H9 (cell line): ENCODE measurements around the gene ACBD7. TPM values are rescaled to one million over a fixed set of nuclear protein-coding genes. Genes with fewer than 3 reads are reported as not detected.

Experiments
- DNase-seq: peaks from one replicate; pipeline ENCODE4 v3.0.0-alpha.2; 2017
- H2AFZ ChIP-seq: one replicate; pipeline ENCODE4 v1.6.1; 2013; ENCODE audit warnings: mild to moderate bottlenecking, low read length, control low read depth, moderate library complexity
- H2AK5ac ChIP-seq: 2 replicates; pipeline ENCODE4 v1.6.1; 2013; ENCODE audit warnings: low read length, control low read depth, mixed read lengths; ENCODE audit not compliant: insufficient read length
- H2BK120ac ChIP-seq: one replicate; pipeline ENCODE4 v1.6.1; 2013; ENCODE audit warnings: low read depth, mild to moderate bottlenecking, low read length, control low read depth, inconsistent platforms; ENCODE audit not compliant: poor library complexity, severe bottlenecking
- H2BK12ac ChIP-seq: 2 replicates; pipeline ENCODE4 v1.6.1; 2013; ENCODE audit warnings: low read length, control low read depth, mixed read lengths, low read depth; ENCODE audit not compliant: insufficient read length
- H2BK15ac ChIP-seq: 2 replicates; pipeline ENCODE4 v1.6.1; 2013; ENCODE audit warnings: low read depth, low read length, control low read depth
- H2BK20ac ChIP-seq: one replicate; pipeline ENCODE4 v1.6.1; 2013; ENCODE audit warnings: low read depth, mild to moderate bottlenecking, low read length, control low read depth, inconsistent platforms; ENCODE audit not compliant: poor library complexity, severe bottlenecking
- H2BK5ac ChIP-seq: 2 replicates; pipeline ENCODE4 v1.6.1; 2013; ENCODE audit warnings: low read length, control low read depth, mixed read lengths; ENCODE audit not compliant: insufficient read length
- H3K14ac ChIP-seq: 2 replicates; pipeline ENCODE4 v1.6.1; 2013; ENCODE audit warnings: low read length, control low read depth; ENCODE audit not compliant: insufficient read depth
- H3K18ac ChIP-seq: 2 replicates; pipeline ENCODE4 v1.6.1; 2013; ENCODE audit warnings: low read depth, mild to moderate bottlenecking, mixed read lengths, low read length, control low read depth; ENCODE audit not compliant: insufficient read length
- H3K23ac ChIP-seq: 2 replicates; pipeline ENCODE4 v1.6.1; 2013; ENCODE audit warnings: low read length, control low read depth, mixed read lengths, low read depth; ENCODE audit not compliant: insufficient read length
- H3K23me2 ChIP-seq: 2 replicates; pipeline ENCODE4 v1.6.1; 2013; ENCODE audit warnings: low read depth, mild to moderate bottlenecking, mixed read lengths, low read length, control low read depth; ENCODE audit not compliant: insufficient read length, poor library complexity, severe bottlenecking
- H3K27ac ChIP-seq: 2 replicates; pipeline ENCODE4 v1.5.1; 2013; ENCODE audit warnings: low read length, control low read depth, mixed read lengths, low read depth; ENCODE audit not compliant: insufficient read length
- H3K27me3 ChIP-seq: 2 replicates; pipeline ENCODE4 v1.6.1; 2013; ENCODE audit warnings: low read length, control low read depth, inconsistent platforms; ENCODE audit not compliant: insufficient read depth
- H3K4ac ChIP-seq: 2 replicates; pipeline ENCODE4 v1.6.1; 2013; ENCODE audit warnings: low read depth, mild to moderate bottlenecking, control low read depth, inconsistent platforms, low read length, moderate library complexity
- H3K4me1 ChIP-seq: 2 replicates; pipeline ENCODE4 v1.6.1; 2013; ENCODE audit warnings: low read length, control low read depth, inconsistent platforms; ENCODE audit not compliant: insufficient read depth
- H3K4me2 ChIP-seq: 2 replicates; pipeline ENCODE4 v1.6.1; 2013; ENCODE audit warnings: low read length, control low read depth, mixed read lengths; ENCODE audit not compliant: insufficient read length, insufficient read depth
- H3K56ac ChIP-seq: 2 replicates; pipeline ENCODE4 v1.6.1; 2013; ENCODE audit warnings: low read depth, mild to moderate bottlenecking, mixed read lengths, low read length, control low read depth; ENCODE audit not compliant: insufficient read length
- H3K79me1 ChIP-seq: 2 replicates; pipeline ENCODE4 v1.6.1; 2013; ENCODE audit warnings: low read depth, mild to moderate bottlenecking, moderate library complexity, low read length, control low read depth, inconsistent platforms; ENCODE audit not compliant: insufficient read depth, poor library complexity, severe bottlenecking
- H3K79me2 ChIP-seq: 2 replicates; pipeline ENCODE4 v1.6.1; 2013; ENCODE audit warnings: low read length, control low read depth, inconsistent platforms; ENCODE audit not compliant: insufficient read depth
- H3K9ac ChIP-seq: 2 replicates; pipeline ENCODE4 v1.6.1; 2013; ENCODE audit warnings: low read length, control low read depth, mixed read lengths; ENCODE audit not compliant: insufficient read length; ENCODE audit errors: extremely low read depth
- H3K9me3 ChIP-seq: one replicate; pipeline ENCODE4 v1.6.1; 2013; ENCODE audit warnings: low read depth, low read length, inconsistent platforms; ENCODE audit not compliant: control insufficient read depth
- H3T11ph ChIP-seq: one replicate; pipeline ENCODE4 v1.6.1; 2013; ENCODE audit warnings: mild to moderate bottlenecking, low read length, control low read depth, inconsistent platforms
- H4K20me1 ChIP-seq: one replicate; pipeline ENCODE4 v1.6.1; 2013; ENCODE audit not compliant: control insufficient read depth, insufficient read length, insufficient read depth
- H4K5ac ChIP-seq: 2 replicates; pipeline ENCODE4 v1.6.1; 2013; ENCODE audit warnings: low read depth, mild to moderate bottlenecking, mixed read lengths, low read length, control low read depth; ENCODE audit not compliant: insufficient read length
- H4K8ac ChIP-seq: replicated peaks from 2 replicates; pipeline ENCODE4 v1.6.1; 2013; ENCODE audit warnings: low read length, control low read depth, mixed read lengths, low read depth; ENCODE audit not compliant: insufficient read length
- H4K91ac ChIP-seq: 2 replicates; pipeline ENCODE4 v1.6.1; 2013; ENCODE audit warnings: low read depth, mild to moderate bottlenecking, moderate library complexity, mixed read lengths, low read length, control low read depth; ENCODE audit not compliant: insufficient read length
- H3K27ac Mint-ChIP-seq, 3 experiments: 2 replicates in 2 of 3; 3 replicates in 1 of 3; pipeline ENCODE4 v1.8.0; 2020 to 2021; ENCODE audit warnings: mixed read lengths in 3 of 3, mild to moderate bottlenecking in 1 of 3, moderate library complexity in 1 of 3
- H3K27me3 Mint-ChIP-seq: 2 replicates; pipeline ENCODE4 v1.8.0; 2021; ENCODE audit warnings: low read depth, mild to moderate bottlenecking, moderate library complexity, mixed read lengths
- H3K36me3 Mint-ChIP-seq, 3 experiments: 2 replicates in 2 of 3; 3 replicates in 1 of 3; pipeline ENCODE4 v1.8.0; 2020 to 2021; ENCODE audit warnings: low read depth in 3 of 3, mixed read lengths in 3 of 3; ENCODE audit not compliant: insufficient read depth in 1 of 3
- H3K4me1 Mint-ChIP-seq, 2 experiments: 2 replicates each; pipeline ENCODE4 v1.8.0; 2020; ENCODE audit warnings: mixed read lengths in 2 of 2
- H3K4me3 Mint-ChIP-seq, 2 experiments: 2 replicates in 1 of 2; 3 replicates in 1 of 2; pipeline ENCODE4 v1.8.0; 2020 to 2021; ENCODE audit warnings: mild to moderate bottlenecking in 2 of 2, mixed read lengths in 2 of 2, moderate library complexity in 1 of 2
- H3K9me3 Mint-ChIP-seq, 2 experiments: 2 replicates in 1 of 2; 3 replicates in 1 of 2; pipeline ENCODE4 v1.8.0; 2020; ENCODE audit warnings: mild to moderate bottlenecking in 2 of 2, mixed read lengths in 2 of 2, moderate library complexity in 1 of 2
- CTCF ChIP-seq: fragments of 200-600 bp; sonication (generic); conservative IDR thresholded peaks from 3 replicates; pipeline ENCODE4 v1.8.0; 2021; ENCODE audit warnings: antibody characterized with exemption, mild to moderate bottlenecking
- WGBS: extraction: QIAGEN DNeasy Blood & Tissue Kit; methylation state at CpG from one replicate; pipeline ENCODE4 v1.1.7; 2013; ENCODE audit warnings: missing lambda C conversion rate, low lambda C conversion rate, mixed read lengths; ENCODE audit not compliant: insufficient read length; ENCODE audit errors: extremely low coverage; 5-methylcytosine and 5-hydroxymethylcytosine counted together
- total RNA-seq: library from RNA; stranded (reverse); gene quantifications from 2 replicates; pipeline ENCODE4 v1.2.1, GENCODE V29; 2021

ACBD7 gene
- total RNA-seq, 1 experiment from 2014 or later, result 25.0 TPM

GRCh38 chr10:15112657-15113056 lies 24.1 kb upstream of the ACBD7 start:
- no peak overlapping the region for H3K27ac ChIP-seq
- no peak overlapping the region for H3K56ac ChIP-seq
- no peaks in the 10 kb centered on the region for H3K79me1 ChIP-seq
- no peak overlapping the region for H3K4me3 Mint-ChIP-seq
- no peak overlapping the region for H3K18ac ChIP-seq
- no peak overlapping the region for H3K23ac ChIP-seq
- no peaks in the 10 kb centered on the region for H3K27me3 Mint-ChIP-seq
- H3K4me1 ChIP-seq, result no peaks in the 10 kb centered on the region
- H3K14ac ChIP-seq, result no peak overlapping the region
- no peak overlapping the region for H2AK5ac ChIP-seq
- H2AFZ ChIP-seq, result no peak overlapping the region
- no peaks in the 10 kb centered on the region for H3K9me3 ChIP-seq
- H3K27me3 ChIP-seq, result no peaks in the 10 kb centered on the region
- no peak overlapping the region for H2BK5ac ChIP-seq
- H2BK12ac ChIP-seq, result no peak overlapping the region
- peaks cover 0 to 22% (median 19%) of the 10 kb centered on the region in 3 experiments for H3K36me3 Mint-ChIP-seq
- H4K20me1 ChIP-seq, result no peaks in the 10 kb centered on the region
- no CpG with 5 or more reads among the region's 13 CpGs for WGBS
- no peak overlapping the region for H4K91ac ChIP-seq
- no peaks in the 10 kb centered on the region for H3K79me2 ChIP-seq
- DNase-seq, result peak; percentile 50
- H3K4me1 Mint-ChIP-seq, result no peaks in the 10 kb centered on the region
- H3K9me3 Mint-ChIP-seq, result peaks cover 0 to 3% of the 10 kb centered on the region in 2 experiments; a peak in 1 of 5 replicates
- H4K5ac ChIP-seq, result no peak overlapping the region
- H3K27ac Mint-ChIP-seq, result peak overlapping the region in 1 of 3 experiments; percentile 40; a peak in 2 of 7 replicates
- no peak overlapping the region for H3K4me2 ChIP-seq
- no peak overlapping the region for H3K4ac ChIP-seq
- no peak overlapping the region for H2BK20ac ChIP-seq
- H2BK15ac ChIP-seq, result no peak overlapping the region
- no peak overlapping the region for H3T11ph ChIP-seq
- H2BK120ac ChIP-seq, result no peak overlapping the region
- H4K8ac ChIP-seq, result no peak overlapping the region
- TF ChIP-seq CTCF, result peak; percentile 35; the same call in 2 of the 3 replicates
- no peaks in the 10 kb centered on the region for H3K23me2 ChIP-seq
- H3K9ac ChIP-seq, result no peak overlapping the region
